SW 1271 (cell line): Measurements from ENCODE around the gene EEF1AKMT1.
"Not testable (repeated sequence)": the region's sequence is repeated elsewhere in the genome, so short reads cannot be mapped to it uniquely, and the experiment has no call there.

ENCODE experiments used
- DNase-seq, 2 experiments: peaks; one replicate each; lab custom pipeline; 2025; lab: John Stamatoyannopoulos, UW

Gene EEF1AKMT1

GRCh38 chr13:20696073-20696472 is 77.7 kb downstream of the EEF1AKMT1 start:
- DNase-seq = no peak

GRCh38 chr13:20691616-20692015 is 82.1 kb downstream of the EEF1AKMT1 start:
- DNase-seq = no peak

DNA sequence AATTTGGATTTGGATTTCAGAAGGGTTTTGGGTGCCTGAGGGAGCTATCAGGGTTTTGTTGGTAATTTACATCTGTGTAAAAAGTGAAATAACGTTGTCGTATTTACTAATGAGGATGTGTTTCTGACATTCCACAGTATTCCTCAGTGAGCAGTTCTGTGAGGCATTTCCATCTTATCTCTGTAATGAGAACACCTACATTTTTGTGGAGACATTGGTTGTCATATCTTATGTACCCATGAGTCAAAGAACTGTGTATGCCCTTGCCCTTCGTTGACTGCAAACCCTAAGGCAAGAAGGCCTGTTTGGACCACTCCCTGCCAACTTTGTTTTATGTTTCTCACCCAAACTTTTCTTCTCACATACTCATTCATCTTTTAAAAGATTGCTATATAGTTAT is 84.5 kb downstream of the EEF1AKMT1 start:
- DNase-seq = no peak

- DNase-seq = no peak
These were observed 86.7 kb downstream of the EEF1AKMT1 start for GRCh38 chr13:20686863-20687579.

- no peak for DNase-seq
These were observed 87.6 kb downstream of the EEF1AKMT1 start for GRCh38 chr13:20686167-20686566.

DNA sequence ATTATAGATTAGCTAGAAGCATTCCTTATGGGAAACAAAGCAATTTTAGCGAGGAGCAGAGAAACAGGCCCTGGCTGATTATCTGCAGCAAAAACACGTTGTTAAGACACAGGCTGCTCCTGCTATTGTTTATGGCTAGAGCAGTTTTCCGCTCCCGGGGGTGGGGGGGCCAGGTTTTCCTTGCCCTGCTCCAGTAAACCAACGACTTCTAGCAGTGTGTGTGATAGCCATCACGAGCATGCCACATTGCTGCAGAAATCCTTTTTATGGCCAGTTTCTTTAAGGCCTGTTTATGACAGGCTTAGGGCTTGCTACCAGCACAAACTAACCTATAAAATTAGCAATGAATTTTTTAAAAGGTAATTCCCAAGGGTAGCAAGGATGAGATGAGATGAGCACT is 88.7 kb downstream of the EEF1AKMT1 start:
- DNase-seq = no peak

GRCh38 chr13:20684546-20684945 is 89.2 kb downstream of the EEF1AKMT1 start:
- no peak for DNase-seq

DNA sequence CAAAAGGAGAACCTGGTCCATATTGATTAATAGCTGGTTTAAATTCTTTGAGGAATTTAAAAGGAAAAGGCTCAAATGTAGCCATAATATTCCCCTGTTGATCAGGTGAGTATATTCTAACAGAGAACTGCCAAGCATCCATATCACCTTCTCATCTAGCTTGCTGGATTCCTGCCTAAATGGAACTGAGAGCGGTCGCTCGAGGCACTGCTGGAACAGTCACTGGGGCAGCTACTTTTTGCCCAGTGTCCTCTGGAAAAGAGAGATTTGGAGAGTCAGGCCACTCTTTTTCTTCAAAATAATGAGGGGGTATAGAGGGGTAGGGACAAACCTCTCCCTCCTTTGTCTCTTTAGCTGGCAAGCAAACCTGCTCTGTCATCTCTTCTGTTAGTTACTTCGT is 89.7 kb downstream of the EEF1AKMT1 start:
- DNase-seq = no peak

DNA sequence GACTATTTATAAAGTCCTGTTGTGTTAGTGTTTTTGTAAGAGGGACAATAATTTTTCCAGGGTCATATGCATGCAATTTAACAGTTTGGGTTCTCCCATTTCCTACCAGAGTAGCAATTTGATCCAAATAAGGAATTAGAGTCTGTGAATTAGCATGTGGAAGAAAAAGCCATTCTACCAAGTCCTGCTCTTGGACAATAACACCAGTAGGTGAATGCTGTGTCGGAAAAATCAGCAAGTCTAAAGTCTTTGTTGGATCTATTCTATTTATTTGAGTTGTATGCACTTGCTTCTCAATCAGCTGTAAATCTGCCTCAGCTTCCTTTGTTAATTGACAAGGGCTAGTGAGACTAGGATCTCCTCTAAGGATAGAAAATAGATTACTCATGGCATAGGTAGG is 91.7 kb downstream of the EEF1AKMT1 start:
- DNase-seq = no peak

DNA sequence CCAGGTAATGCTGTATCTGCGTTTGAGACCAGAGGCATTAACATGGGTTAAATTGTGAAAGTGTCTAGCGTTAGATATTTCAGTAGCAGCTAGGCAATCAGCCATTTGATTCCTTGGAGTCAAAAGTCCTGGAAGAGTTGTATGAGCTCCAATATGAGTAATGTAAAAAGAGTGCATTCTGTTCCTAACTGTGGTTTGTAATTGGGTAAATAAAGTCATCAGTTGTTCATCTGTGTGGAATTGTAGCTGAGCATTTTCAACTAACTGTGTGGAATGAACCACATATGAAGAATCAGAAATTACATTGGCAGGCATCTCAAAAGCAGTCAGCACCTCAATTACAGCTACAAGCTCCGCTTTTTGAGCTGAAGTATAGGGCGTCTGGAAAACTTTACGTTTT is 92.3 kb downstream of the EEF1AKMT1 start:
- DNase-seq = not testable (repeated sequence)

GRCh38 chr13:20680416-20681080 is 93.2 kb downstream of the EEF1AKMT1 start:
- no peak for DNase-seq

- DNase-seq = no peak
These were observed 93.9 kb downstream of the EEF1AKMT1 start for GRCh38 chr13:20679879-20680278.
